Smooth muscle cell (in vitro differentiated cells): ENCODE measurements around the gene BTC. TPM values are rescaled to one million over a fixed set of nuclear protein-coding genes. Genes with fewer than 3 reads are reported as not detected.
"Not testable (repeated sequence)": the region's sequence is repeated elsewhere in the genome, so short reads cannot be mapped to it uniquely, and the experiment has no call there.

Experiments used
- DNase-seq: peaks from one replicate; lab custom pipeline; 2025; ENCODE audit not compliant: unreplicated experiment; lab: John Stamatoyannopoulos, UW
- H2AFZ ChIP-seq: fragments of 200-600 bp; sonication (generic); 2 replicates; pipeline ENCODE4 v1.6.0; 2016; ENCODE audit warnings: antibody characterized with exemption, low read depth, mild to moderate bottlenecking
- H3F3A ChIP-seq: fragments of 200-600 bp; sonication (generic); 2 replicates; pipeline ENCODE4 v1.6.0; 2017; ENCODE audit warnings: antibody characterized with exemption, low read depth
- H3K27ac ChIP-seq: fragments of 200-600 bp; sonication (generic); 2 replicates; pipeline ENCODE4 v1.5.1; 2016; ENCODE audit warnings: low read depth, mild to moderate bottlenecking
- H3K27me3 ChIP-seq: fragments of 200-600 bp; sonication (generic); 2 replicates; pipeline ENCODE4 v1.6.1; 2016; ENCODE audit warnings: low read depth, mild to moderate bottlenecking
- H3K36me3 ChIP-seq: fragments of 200-600 bp; sonication (generic); 2 replicates; pipeline ENCODE4 v1.5.1; 2016; ENCODE audit warnings: low read depth
- H3K4me1 ChIP-seq: fragments of 200-600 bp; sonication (generic); 2 replicates; pipeline ENCODE4 v1.5.1; 2016; ENCODE audit warnings: low read depth
- H3K4me2 ChIP-seq: fragments of 200-600 bp; sonication (generic); 2 replicates; pipeline ENCODE4 v1.6.0; 2016; ENCODE audit warnings: mild to moderate bottlenecking
- H3K4me3 ChIP-seq: fragments of 200-600 bp; sonication (generic); 2 replicates; pipeline ENCODE4 v1.5.1; 2016; ENCODE audit warnings: mild to moderate bottlenecking
- H3K79me2 ChIP-seq: fragments of 200-600 bp; sonication (generic); 2 replicates; pipeline ENCODE4 v1.6.0; 2016; ENCODE audit warnings: low read depth, mild to moderate bottlenecking
- H3K9ac ChIP-seq: fragments of 200-600 bp; sonication (generic); 2 replicates; pipeline ENCODE4 v1.6.0; 2016; ENCODE audit warnings: low read depth
- H3K9me3 ChIP-seq: fragments of 200-600 bp; sonication (generic); replicated peaks from 2 replicates; pipeline ENCODE4 v1.5.1; 2016; ENCODE audit warnings: low read depth
- H4K20me1 ChIP-seq: fragments of 200-600 bp; sonication (generic); 2 replicates; pipeline ENCODE4 v1.6.0; 2016; ENCODE audit warnings: low read depth
- CTCF ChIP-seq: fragments of 200-600 bp; sonication (generic); IDR thresholded peaks from 2 replicates; pipeline ENCODE4 v1.5.1; 2017; ENCODE audit warnings: borderline replicate concordance, mild to moderate bottlenecking, antibody characterized with exemption; ENCODE audit not compliant: insufficient read depth, poor library complexity, severe bottlenecking
- WGBS: methylation state at CpG from one replicate; pipeline ENCODE4 v1.1.7; 2016; ENCODE audit warnings: low lambda C conversion rate; 5-methylcytosine and 5-hydroxymethylcytosine counted together
- polyA plus RNA-seq: library from polyadenylated mRNA; unstranded; fragments of >200 nt; fragmentation: Nextera tagmentation; extraction: Ambion mirVana; gene quantifications from 2 replicates; pipeline ENCODE4 v1.2.1, GENCODE V29; 2016
- total RNA-seq: library from RNA; depleted of rRNA; stranded (reverse); fragments of >200 nt; gene quantifications from 2 replicates; pipeline ENCODE4 v1.2.3, GENCODE V29; 2014

Gene BTC
- total and polyA plus RNA-seq, 2 experiments from 2014 or later: 0.18 to 0.21 TPM

GRCh38 chr4:74814052-74814451 is 19.7 kb upstream of the BTC start:
- Histone ChIP-seq H3K4me3 (no peak overlapping the region), H3K4me2 (no peak overlapping the region), H3F3A (no peaks in the 10 kb centered on the region), H3K36me3 (no peaks in the 10 kb centered on the region), H3K79me2 (no peaks in the 10 kb centered on the region), H4K20me1 (no peaks in the 10 kb centered on the region), H3K9ac (no peak overlapping the region), H3K27ac (no peak overlapping the region), H3K9me3 (no peaks in the 10 kb centered on the region), H2AFZ (no peak overlapping the region), H3K27me3 (no peaks in the 10 kb centered on the region), H3K4me1 (no peaks in the 10 kb centered on the region)
- no peak for TF ChIP-seq CTCF
- no peak for DNase-seq

- not testable (repeated sequence) for H3K27ac ChIP-seq, H3K4me2 ChIP-seq, H3K36me3 ChIP-seq, H3K9ac ChIP-seq, DNase-seq, H4K20me1 ChIP-seq, H3K9me3 ChIP-seq, H3K27me3 ChIP-seq, H3F3A ChIP-seq, H3K4me3 ChIP-seq, H3K79me2 ChIP-seq, H3K4me1 ChIP-seq, H2AFZ ChIP-seq
- 79% methylated on average over 3 of the region's 3 CpGs for WGBS
Measured at GRCh38 chr4:74812056-74812455, 17.7 kb upstream of the BTC start.

- H3K4me3 ChIP-seq: no peak overlapping the region
- H3K9ac ChIP-seq: no peak overlapping the region
- DNase-seq: no peak
- H3F3A ChIP-seq: no peaks in the 10 kb centered on the region
- no peaks in the 10 kb centered on the region for H3K9me3 ChIP-seq
- no peak for TF ChIP-seq CTCF
- H2AFZ ChIP-seq: no peak overlapping the region
- WGBS: 91% methylated on average over 2 of the region's 2 CpGs
- no peaks in the 10 kb centered on the region for H3K36me3 ChIP-seq
- H4K20me1 ChIP-seq: no peaks in the 10 kb centered on the region
- no peaks in the 10 kb centered on the region for H3K27me3 ChIP-seq
- no peaks in the 10 kb centered on the region for H3K79me2 ChIP-seq
- no peak overlapping the region for H3K27ac ChIP-seq
- H3K4me2 ChIP-seq: no peak overlapping the region
- no peaks in the 10 kb centered on the region for H3K4me1 ChIP-seq
Measured at GRCh38 chr4:74805601-74806000, 11.3 kb upstream of the BTC start.

GRCh38 chr4:74800310-74800709 is 6.0 kb upstream of the BTC start:
- Histone ChIP-seq H3F3A (no peaks in the 10 kb centered on the region), H3K4me3 (no peak overlapping the region), H3K79me2 (no peaks in the 10 kb centered on the region), H3K36me3 (no peaks in the 10 kb centered on the region), H3K4me2 (no peak overlapping the region), H2AFZ (no peak overlapping the region), H4K20me1 (no peaks in the 10 kb centered on the region), H3K27ac (no peak overlapping the region), H3K27me3 (peaks cover 8% of the 10 kb centered on the region), H3K9ac (no peak overlapping the region), H3K9me3 (no peaks in the 10 kb centered on the region), H3K4me1 (no peaks in the 10 kb centered on the region)
- 90% methylated on average over 3 of the region's 3 CpGs for WGBS
- DNase-seq: no peak
- no peak for TF ChIP-seq CTCF
